Activated naive CD8-positive, alpha-beta T cell treated with anti-CD3 and anti-CD28 coated beads, Interleukin-2, amount 50 U/mL, for 24 hours (primary cell): ENCODE results near the gene ZNF774.

ENCODE experiments used
- ATAC-seq: fragments of 150-1000 bp; cut with Tn5 transposase; one replicate; pipeline ENCODE4 v1.10.0; 2021
- DNase-seq: peaks from one replicate; pipeline ENCODE4 v3.0.0; 2021
- H3K27ac Mint-ChIP-seq: one replicate; pipeline ENCODE4 v1.8.0; 2021; ENCODE audit warnings: mild to moderate bottlenecking, mixed read lengths
- H3K27me3 Mint-ChIP-seq: one replicate; pipeline ENCODE4 v1.8.0; 2021; ENCODE audit warnings: mixed read lengths
- H3K36me3 Mint-ChIP-seq: one replicate; pipeline ENCODE4 v1.8.0; 2021; ENCODE audit warnings: low read depth, mixed read lengths
- H3K4me1 Mint-ChIP-seq: one replicate; pipeline ENCODE4 v1.8.0; 2021; ENCODE audit warnings: mixed read lengths
- H3K4me3 Mint-ChIP-seq: one replicate; pipeline ENCODE4 v1.8.0; 2021; ENCODE audit warnings: mild to moderate bottlenecking, moderate library complexity, mixed read lengths
- H3K9me3 Mint-ChIP-seq: one replicate; pipeline ENCODE4 v1.8.0; 2021; ENCODE audit warnings: mixed read lengths

ZNF774 gene

DNA sequence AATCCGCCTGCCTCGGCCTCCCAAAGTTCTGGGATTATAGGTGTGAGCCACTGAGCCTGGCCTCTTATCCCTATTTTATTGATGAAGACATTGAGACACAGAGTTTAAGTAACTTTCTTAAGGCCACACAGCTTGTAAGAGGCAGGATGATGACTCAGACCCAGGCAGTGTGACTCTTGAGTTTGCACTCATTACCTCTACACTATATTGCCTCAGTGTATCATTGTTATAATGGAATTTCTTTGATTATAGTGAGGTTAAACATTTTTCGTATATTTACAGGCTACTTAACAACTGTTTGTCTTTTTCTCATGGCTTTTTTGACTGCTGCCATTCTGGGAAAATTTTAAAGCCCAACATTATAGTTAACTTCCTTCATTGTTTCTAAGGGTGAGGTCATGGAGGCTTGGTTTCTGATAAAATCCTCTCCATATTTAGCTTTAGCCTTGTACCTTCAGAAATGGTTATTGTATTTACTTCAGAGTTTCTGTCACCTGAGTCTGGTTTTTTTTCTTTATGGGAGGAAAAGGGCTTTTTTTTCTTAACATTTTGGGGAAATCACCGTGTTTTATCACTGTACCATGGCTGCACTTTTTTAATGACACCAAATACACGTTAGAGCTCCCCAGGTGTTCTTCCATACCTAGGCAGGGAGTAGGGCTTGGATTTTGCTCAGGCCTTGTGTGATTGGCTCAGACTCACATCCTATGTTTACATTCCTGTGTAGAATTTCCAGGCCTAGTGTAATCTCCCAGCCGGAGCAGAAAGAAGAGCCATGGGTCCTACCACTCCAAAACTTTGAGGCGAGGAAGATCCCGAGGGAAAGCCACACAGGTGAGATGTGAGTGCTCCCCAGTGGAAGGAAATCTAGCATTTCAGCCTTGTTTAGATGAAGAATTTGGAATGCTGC is 6.3 kb downstream of the ZNF774 start:
- Mint-ChIP-seq H3K4me1 (peaks cover 20% of the 10 kb centered on the region), H3K27ac (no peak overlapping the region), H3K36me3 (no peaks in the 10 kb centered on the region), H3K4me3 (no peak overlapping the region), H3K27me3 (no peaks in the 10 kb centered on the region), H3K9me3 (no peaks in the 10 kb centered on the region)
- DNase-seq (no peak), ATAC-seq (peak; percentile 67)

DNA sequence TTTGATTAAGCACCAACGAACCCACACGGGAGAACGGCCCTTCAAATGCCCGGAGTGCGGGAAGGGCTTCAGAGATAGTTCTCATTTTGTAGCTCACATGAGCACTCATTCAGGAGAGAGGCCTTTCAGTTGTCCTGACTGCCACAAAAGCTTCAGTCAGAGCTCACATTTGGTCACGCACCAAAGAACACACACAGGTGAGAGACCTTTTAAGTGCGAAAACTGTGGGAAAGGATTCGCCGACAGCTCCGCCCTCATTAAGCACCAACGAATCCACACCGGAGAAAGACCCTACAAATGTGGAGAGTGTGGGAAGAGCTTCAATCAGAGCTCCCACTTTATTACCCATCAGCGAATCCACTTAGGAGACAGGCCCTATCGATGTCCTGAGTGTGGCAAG is 8.7 kb downstream of the ZNF774 start:
- Mint-ChIP-seq H3K4me3 (no peak overlapping the region), H3K9me3 (no peaks in the 10 kb centered on the region), H3K27ac (no peak overlapping the region), H3K27me3 (no peaks in the 10 kb centered on the region), H3K4me1 (peaks cover 23% of the 10 kb centered on the region), H3K36me3 (no peaks in the 10 kb centered on the region)
- DNase-seq (no peak), ATAC-seq (no peak)

DNA sequence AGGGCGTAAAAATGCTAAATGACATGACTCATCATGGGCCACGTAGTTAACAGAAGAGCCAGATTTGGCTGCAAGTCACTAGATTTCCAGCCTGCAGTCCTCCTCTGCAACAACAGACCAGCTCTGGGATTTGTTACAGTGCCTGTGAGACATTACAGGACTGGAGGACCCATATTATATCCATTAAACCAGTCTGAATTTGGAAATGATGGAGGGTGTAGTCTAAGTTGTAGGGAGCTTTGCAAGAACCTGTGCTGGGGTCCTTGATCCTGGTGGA is 10.8 kb downstream of the ZNF774 start:
- Mint-ChIP-seq H3K9me3 (no peaks in the 10 kb centered on the region), H3K27me3 (no peaks in the 10 kb centered on the region), H3K4me3 (no peak overlapping the region), H3K4me1 (peaks cover 23% of the 10 kb centered on the region), H3K36me3 (no peaks in the 10 kb centered on the region), H3K27ac (no peak overlapping the region)
- DNase-seq (no peak), ATAC-seq (no peak)

DNA sequence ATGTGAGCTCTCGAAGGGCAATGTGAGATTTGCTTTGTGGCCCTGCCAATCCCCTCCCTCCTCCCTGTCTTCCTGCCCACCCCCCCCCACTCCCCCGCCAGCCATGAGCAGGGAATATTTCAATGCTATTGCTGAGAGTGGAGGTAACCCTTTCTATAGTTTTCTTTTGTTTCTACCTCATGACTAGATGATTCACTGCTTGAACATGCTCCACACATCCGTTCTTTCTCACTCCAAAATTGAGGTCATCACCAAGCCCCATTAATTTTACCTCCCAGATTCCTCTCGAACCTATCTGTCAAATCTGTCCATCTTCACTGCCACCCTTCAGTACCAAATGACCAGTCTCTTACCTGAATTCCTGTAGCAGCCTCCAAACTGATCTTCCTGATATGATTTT is 12.2 kb downstream of the ZNF774 start:
- Mint-ChIP-seq H3K9me3 (no peaks in the 10 kb centered on the region), H3K4me3 (no peak overlapping the region), H3K36me3 (no peaks in the 10 kb centered on the region), H3K4me1 (peaks cover 23% of the 10 kb centered on the region), H3K27ac (no peak overlapping the region), H3K27me3 (no peaks in the 10 kb centered on the region)
- ATAC-seq (no peak), DNase-seq (no peak)

DNA sequence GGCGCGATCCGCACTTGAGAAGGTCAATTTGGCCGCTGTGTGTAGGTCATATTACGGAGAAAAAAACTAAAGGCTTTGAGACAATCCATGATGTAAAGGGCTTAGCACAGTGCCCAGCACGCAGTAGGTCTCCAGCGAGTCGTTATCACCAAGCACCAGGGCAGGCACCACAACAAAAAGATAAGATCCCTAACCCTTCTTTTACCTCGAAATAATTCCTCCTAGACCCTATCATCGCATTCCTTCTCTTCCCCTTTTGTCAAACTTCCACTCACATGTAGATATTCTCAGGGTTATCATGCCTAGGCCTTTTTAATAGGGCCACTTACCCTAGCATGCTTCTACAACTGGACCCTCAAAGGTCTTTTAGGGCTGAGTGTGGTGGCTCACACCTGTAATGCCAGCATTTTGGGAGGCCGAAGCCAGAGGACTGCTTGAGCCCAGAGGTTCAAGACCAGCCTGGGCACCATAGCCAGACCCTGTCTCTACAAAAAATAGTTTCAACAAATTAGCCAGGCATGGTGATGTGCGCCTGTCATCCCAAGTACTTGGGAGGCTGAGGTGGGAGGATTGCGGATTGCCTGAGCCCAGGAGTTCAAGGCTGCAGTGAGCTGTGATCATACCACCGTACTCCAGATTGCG is 13.5 kb downstream of the ZNF774 start:
- Mint-ChIP-seq H3K27me3 (no peaks in the 10 kb centered on the region), H3K4me1 (peaks cover 29% of the 10 kb centered on the region), H3K4me3 (no peak overlapping the region), H3K9me3 (no peaks in the 10 kb centered on the region), H3K36me3 (no peaks in the 10 kb centered on the region), H3K27ac (no peak overlapping the region)
- ATAC-seq: no peak
- no peak for DNase-seq

DNA sequence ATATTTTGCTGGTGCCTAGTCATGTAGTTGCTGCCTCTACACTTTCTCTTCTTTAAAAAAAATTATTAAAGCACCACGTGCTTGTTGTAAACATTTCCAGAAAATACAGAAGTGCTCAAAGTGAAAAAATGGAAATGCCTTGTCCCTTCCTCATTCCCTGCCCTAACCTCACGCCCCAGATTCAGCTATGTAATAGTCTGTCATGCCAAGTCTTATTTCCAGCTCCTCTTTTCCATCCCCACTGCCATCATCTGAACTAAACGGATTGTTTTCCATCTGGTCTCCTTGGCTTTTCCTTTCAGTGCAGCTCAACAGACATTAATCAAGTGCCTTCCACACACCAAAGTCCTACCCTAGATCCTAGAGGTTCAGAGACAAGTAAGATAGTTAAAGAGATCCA is 15.5 kb downstream of the ZNF774 start:
- H3K9me3 Mint-ChIP-seq: no peaks in the 10 kb centered on the region
- ATAC-seq (no peak), DNase-seq (no peak)
- H3K27ac Mint-ChIP-seq: no peak overlapping the region
- H3K4me1 Mint-ChIP-seq: peaks cover 16% of the 10 kb centered on the region
- H3K27me3 Mint-ChIP-seq: no peaks in the 10 kb centered on the region
- no peaks in the 10 kb centered on the region for H3K36me3 Mint-ChIP-seq
- no peak overlapping the region for H3K4me3 Mint-ChIP-seq

DNA sequence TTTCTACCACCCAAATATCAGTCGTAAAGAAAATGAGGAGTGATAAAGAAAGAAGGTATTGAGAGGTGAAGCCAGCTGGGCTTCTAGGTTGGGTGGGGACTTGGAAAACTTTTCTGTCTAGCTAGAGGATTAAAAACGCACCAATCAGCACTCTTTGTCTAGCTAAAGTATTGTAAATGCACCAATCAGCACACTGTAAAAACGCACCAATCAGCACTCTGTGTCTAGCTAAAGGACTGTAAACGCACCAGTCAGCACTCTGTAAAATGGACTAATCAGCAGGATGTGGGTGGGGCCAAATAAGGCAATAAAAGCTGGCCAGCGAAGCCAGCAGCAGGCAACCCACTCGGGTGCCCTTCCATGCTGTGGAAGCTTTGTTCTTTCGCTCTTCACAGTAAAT is 23.0 kb downstream of the ZNF774 start:
- Mint-ChIP-seq H3K27ac (no peak overlapping the region), H3K9me3 (peaks cover 22% of the 10 kb centered on the region), H3K36me3 (peaks cover 17% of the 10 kb centered on the region), H3K4me3 (no peak overlapping the region), H3K27me3 (no peaks in the 10 kb centered on the region), H3K4me1 (peaks cover 35% of the 10 kb centered on the region)
- ATAC-seq (no peak), DNase-seq (no peak)

DNA sequence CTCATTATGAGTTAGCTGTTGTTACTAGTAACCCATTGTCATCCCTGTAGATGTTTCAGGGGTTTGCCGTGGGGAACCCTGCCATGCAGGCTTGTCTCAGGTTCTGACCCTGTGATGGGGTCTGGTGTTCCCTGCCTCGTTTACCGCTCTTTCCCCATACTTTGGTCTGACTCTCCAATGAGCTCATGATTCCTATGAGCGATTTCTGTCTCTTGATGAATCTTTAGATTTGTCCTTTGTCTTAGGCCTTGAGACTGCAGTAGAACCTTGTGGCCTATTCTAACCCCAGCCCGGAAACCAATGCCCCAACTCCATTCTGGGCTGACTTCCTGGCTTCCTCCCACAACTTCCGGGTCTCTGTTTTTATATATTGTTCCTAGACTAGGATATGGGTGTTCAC is 24.7 kb downstream of the ZNF774 start:
- H3K9me3 Mint-ChIP-seq: peaks cover 26% of the 10 kb centered on the region
- H3K27ac Mint-ChIP-seq: peak overlapping the region; percentile 95
- no peaks in the 10 kb centered on the region for H3K27me3 Mint-ChIP-seq
- ATAC-seq (peak; percentile 91), DNase-seq (peak; percentile 59)
- peak overlapping the region; percentile 44 for H3K4me3 Mint-ChIP-seq
- peaks cover 42% of the 10 kb centered on the region for H3K4me1 Mint-ChIP-seq
- H3K36me3 Mint-ChIP-seq: peaks cover 20% of the 10 kb centered on the region

DNA sequence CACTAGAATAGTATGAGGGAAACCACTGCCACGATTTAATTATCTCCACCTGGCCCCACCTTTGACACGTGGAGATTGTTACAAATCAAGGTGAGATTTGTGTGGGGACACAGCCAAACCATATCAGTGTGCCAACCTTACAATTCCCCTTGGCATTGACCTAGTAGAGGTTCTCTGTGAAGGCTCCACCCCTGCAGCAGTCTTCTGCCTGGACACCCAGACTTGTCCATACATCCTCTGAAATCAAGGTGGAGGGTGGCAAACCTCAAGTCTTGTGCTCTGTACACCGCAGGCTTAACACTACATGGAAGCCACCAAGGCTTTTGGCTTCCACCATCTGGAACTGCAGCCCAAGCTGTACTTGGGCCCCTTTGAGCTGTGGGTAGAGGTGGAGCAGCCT is 27.2 kb downstream of the ZNF774 start:
- ATAC-seq: no peak
- Mint-ChIP-seq H3K27ac (no peak overlapping the region), H3K36me3 (peaks cover 20% of the 10 kb centered on the region), H3K4me1 (peaks cover 47% of the 10 kb centered on the region), H3K9me3 (peaks cover 26% of the 10 kb centered on the region), H3K27me3 (no peaks in the 10 kb centered on the region), H3K4me3 (no peak overlapping the region)
- no peak for DNase-seq

DNA sequence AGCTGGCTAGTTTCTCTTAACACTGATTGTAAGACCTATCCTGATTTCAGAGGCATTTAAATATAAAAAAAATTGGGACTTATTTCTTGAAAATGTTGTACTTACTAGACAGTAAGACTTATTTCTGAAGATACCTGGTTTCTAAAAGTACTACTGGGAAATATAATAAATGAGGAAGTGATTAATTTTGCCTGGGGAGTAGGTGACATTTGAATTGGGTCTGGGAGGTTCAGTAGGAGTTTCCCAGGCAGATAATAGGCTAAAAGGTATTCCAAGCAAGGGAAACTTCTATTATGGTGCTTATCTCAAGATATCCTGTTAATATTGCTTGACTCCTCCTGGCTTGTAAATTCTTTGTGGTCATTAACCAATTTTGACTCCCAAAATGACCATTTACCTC is 29.4 kb downstream of the ZNF774 start:
- ATAC-seq (no peak), DNase-seq (no peak)
- H3K9me3 Mint-ChIP-seq: peaks cover 26% of the 10 kb centered on the region
- peaks cover 36% of the 10 kb centered on the region for H3K4me1 Mint-ChIP-seq
- no peak overlapping the region for H3K27ac Mint-ChIP-seq
- peaks cover 15% of the 10 kb centered on the region for H3K36me3 Mint-ChIP-seq
- H3K27me3 Mint-ChIP-seq: no peaks in the 10 kb centered on the region
- H3K4me3 Mint-ChIP-seq: no peak overlapping the region

DNA sequence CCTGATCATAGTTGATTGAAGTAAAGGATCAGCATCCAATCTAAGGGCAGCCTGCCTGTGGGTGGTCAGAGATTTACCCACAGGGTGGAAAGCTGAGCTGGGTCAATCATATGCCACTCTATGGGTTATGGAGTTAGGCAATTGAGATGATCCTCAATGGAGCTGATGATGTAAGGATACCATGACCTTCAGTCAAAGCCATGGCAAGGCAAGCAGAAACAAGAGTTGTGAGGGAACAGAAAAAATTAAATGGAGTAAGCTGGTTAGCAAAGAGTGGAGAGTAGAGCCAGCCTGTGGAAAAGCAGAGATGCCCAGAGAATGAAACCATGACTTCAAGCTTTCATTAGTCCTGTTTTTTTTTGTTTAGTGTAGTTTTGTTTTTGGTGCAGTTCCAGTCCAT is 30.2 kb downstream of the ZNF774 start:
- ATAC-seq (no peak), DNase-seq (no peak)
- H3K4me1 Mint-ChIP-seq: peaks cover 30% of the 10 kb centered on the region
- H3K4me3 Mint-ChIP-seq: no peak overlapping the region
- no peak overlapping the region for H3K27ac Mint-ChIP-seq
- H3K9me3 Mint-ChIP-seq: peaks cover 19% of the 10 kb centered on the region
- H3K36me3 Mint-ChIP-seq: peaks cover 9% of the 10 kb centered on the region
- H3K27me3 Mint-ChIP-seq: no peaks in the 10 kb centered on the region

DNA sequence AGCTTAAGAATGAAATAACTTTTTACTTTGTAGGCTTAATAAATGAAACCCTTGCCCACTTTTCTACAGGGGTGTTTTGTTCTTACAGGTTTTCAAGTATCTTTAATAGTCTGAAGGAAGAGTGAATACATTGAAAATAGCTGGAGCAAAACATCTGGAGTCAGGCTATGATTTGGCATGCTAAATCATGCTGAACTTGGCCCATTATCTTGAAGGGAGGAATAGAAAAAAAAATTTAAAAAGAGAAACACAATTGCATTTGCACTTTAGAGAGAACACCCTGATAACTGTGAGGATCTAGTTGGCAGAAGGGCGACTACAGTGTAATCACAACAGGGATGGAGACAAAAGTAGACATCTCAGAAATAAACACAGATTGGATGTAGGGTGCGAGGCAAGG is 34.1 kb downstream of the ZNF774 start:
- DNase-seq (no peak), ATAC-seq (no peak)
- H3K4me3 Mint-ChIP-seq: no peak overlapping the region
- H3K4me1 Mint-ChIP-seq: peaks cover 38% of the 10 kb centered on the region
- H3K36me3 Mint-ChIP-seq: peaks cover 20% of the 10 kb centered on the region
- no peaks in the 10 kb centered on the region for H3K9me3 Mint-ChIP-seq
- peak overlapping the region; percentile 55 for H3K27ac Mint-ChIP-seq
- H3K27me3 Mint-ChIP-seq: no peaks in the 10 kb centered on the region

DNA sequence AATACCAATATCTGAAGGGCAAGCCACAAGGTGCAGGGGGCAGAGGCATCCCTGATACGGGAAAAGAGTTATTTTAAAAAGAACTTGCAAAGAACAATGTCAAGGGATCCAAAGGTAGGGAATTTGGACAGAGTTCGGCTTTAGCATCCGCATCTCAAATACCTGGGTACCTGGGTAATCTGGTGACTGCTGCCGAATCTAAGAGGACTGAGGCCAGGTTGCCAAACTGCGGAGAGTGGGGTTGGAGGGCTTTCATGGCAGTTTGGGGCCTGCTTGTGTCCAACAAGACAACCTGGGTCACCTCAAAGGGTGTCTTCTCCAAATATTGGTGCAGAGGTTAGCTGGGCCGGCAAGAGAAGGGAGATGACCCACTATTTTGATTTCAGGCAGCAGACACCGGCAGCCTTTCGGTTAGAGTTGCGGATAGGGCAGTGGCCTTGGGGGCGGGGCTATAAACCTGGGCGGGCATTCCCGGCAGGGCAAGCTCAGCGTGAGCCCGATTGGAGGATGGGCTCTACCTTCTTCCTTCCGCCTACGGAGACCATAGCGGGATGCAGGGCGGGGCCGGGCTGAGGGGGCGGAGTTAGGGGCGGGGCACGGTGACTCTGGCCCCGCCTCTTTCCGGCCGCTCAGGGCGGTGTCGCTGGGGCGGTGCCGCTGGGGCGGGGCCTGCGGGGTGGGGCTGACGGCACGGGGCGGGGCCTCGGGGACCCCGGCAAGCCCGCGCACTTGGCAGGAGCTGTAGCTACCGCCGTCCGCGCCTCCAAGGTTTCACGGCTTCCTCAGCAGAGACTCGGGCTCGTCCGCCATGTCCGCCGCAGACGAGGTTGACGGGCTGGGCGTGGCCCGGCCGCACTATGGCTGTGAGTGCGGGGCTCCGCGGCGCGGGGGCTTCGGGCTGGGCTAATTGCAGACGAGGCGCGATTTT is 35.7 kb downstream of the ZNF774 start, which contains the start of gene IQGAP1:
TSS of gene IQGAP1 (plus strand) at position 709 of the 928 bp plus-strand sequence. CDS start at position 809, 100 bp downstream.
- Mint-ChIP-seq H3K4me3 (peak within 1 kb of the TSS; percentile 88), H3K9me3 (no peaks in the 10 kb centered on the region), H3K4me1 (peaks cover 43% of the 10 kb centered on the region), H3K27me3 (no peaks in the 10 kb centered on the region), H3K36me3 (peaks cover 33% of the 10 kb centered on the region), H3K27ac (peak within 1 kb of the TSS; percentile 83)
- ATAC-seq (peak; percentile 95), DNase-seq (peak; percentile 98)

DNA sequence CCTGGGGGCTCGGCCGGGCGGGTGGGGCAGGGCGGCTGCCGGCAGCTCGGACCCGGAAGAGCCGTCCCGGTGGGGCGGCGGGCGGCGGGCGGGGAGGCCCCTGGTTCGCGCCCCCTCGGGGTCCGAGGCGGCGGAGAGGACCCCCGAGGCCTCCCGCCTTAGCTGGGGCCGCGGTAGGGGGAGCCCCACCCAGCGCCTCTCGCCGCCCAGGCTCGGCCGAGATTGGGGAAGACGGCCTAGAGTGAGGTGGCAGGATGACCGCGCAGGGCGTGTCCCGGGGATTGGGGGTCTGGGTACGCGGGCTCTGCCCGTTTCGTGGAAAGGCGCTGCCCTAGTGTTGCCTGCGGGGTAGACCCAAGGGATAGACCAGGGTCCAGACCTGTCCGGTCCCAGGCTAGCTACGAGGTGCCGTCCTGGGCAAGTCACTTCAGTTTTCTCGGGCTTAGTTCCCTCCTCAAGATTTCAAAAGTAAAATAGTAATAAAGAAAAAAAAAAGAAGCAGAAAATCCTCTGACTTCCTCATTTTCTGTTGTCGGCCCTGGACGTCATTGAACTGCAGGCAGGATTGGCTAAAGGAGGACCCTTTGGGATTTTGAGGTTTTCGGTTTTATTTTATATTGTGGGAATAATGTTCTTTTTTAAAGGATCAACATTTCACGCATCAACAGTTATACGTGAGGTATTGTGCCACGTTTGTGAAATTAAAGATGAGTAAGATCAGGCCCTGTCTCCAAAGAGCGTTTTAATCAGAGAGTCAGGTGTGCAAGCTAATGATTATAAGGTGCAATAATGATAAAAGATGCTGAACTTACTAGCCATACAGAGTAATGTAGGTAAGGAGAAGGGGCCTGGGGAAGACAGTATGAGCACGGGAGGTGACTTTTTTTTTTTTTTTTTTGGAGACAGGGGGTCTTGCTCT is 36.6 kb downstream of the ZNF774 start:
- Mint-ChIP-seq H3K9me3 (no peaks in the 10 kb centered on the region), H3K27me3 (no peaks in the 10 kb centered on the region), H3K4me3 (peak overlapping the region; percentile 88), H3K27ac (peak overlapping the region; percentile 81), H3K4me1 (peaks cover 50% of the 10 kb centered on the region), H3K36me3 (peaks cover 39% of the 10 kb centered on the region)
- DNase-seq (peak; percentile 71), ATAC-seq (peak; percentile 65)
